MM.1S (cell line): Measurements from ENCODE around the gene DIRAS1.

Experiments used
- EZH2 ChIP-seq: fragments of 300-600 bp; sonication (generic); optimal IDR thresholded peaks from 2 replicates; pipeline ENCODE3; 2017; ENCODE audit warnings: low read depth, mild to moderate bottlenecking, antibody characterized with exemption, low read length, mixed read lengths
- EZH2phosphoT487 ChIP-seq: fragments of 300-600 bp; sonication (generic); IDR thresholded peaks from 2 replicates; pipeline ENCODE4 v1.6.1; 2018; ENCODE audit warnings: antibody characterized with exemption, low read length
- TF ChIP-seq, protein P1 (sequence below): fragments of 300-600 bp; sonication (generic); IDR thresholded peaks from 2 replicates; pipeline ENCODE4 v1.5.1; 2016; ENCODE audit warnings: antibody characterized with exemption, low read length, mixed read lengths

DNA sequence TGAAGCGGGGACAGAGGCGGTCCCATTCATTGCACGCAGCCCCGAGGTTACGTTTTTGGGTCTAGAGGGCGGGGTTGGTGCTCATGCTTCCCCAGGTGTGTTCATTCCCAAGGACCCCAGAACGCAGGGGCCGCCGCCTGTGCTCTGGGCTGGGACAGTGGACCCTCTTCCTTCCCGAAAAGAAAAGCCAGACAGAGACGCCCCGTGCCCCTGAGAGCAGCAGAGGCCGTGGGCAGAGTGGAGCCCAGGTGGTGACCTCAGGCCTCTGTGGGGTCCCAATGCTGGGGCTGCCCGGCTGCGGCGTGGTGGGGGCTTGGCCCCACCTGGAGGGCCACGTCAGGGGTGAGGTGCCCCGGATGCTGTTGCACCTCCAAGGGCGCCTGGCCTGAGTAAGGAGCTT lies 46.5 kb upstream of the DIRAS1 start:
- TF ChIP-seq, protein P1, sequence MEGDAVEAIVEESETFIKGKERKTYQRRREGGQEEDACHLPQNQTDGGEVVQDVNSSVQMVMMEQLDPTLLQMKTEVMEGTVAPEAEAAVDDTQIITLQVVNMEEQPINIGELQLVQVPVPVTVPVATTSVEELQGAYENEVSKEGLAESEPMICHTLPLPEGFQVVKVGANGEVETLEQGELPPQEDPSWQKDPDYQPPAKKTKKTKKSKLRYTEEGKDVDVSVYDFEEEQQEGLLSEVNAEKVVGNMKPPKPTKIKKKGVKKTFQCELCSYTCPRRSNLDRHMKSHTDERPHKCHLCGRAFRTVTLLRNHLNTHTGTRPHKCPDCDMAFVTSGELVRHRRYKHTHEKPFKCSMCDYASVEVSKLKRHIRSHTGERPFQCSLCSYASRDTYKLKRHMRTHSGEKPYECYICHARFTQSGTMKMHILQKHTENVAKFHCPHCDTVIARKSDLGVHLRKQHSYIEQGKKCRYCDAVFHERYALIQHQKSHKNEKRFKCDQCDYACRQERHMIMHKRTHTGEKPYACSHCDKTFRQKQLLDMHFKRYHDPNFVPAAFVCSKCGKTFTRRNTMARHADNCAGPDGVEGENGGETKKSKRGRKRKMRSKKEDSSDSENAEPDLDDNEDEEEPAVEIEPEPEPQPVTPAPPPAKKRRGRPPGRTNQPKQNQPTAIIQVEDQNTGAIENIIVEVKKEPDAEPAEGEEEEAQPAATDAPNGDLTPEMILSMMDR: no peak
- TF ChIP-seq EZH2: no peak
- TF ChIP-seq EZH2phosphoT487: no peak
